A172 (cell line): ENCODE data around the gene METTL2B. TPM values are rescaled to one million over a fixed set of nuclear protein-coding genes. Genes with fewer than 3 reads are reported as not detected.

Experiments
- DNase-seq: peaks from one replicate; pipeline ENCODE4 v3.0.0-alpha.2; 2015; ENCODE audit warnings: low spot score
- total RNA-seq: library from RNA; depleted of rRNA; stranded (reverse); fragments of >200 nt; shearing (Covaris generic); gene quantifications from 2 replicates; pipeline ENCODE4 v1.2.3, GENCODE V29; 2014; rRNA removed

The METTL2B gene
- total RNA-seq: 37.6 and 46.4 TPM in 2 replicates

- DNase-seq: peak; percentile 90
These were observed at the start of gene METTL2B for GRCh38 chr7:128476402-128477335. Gene METTL2B, plus strand, starts transcription at chr7:128476748. Its CDS starts 18 bp downstream, at chr7:128476766.

- peak; percentile 42 for DNase-seq
These were observed 49.2 kb upstream of the METTL2B start for GRCh38 chr7:128427289-128427891.

GRCh38 chr7:128430207-128430606 is 46.3 kb upstream of the METTL2B start:
- no peak for DNase-seq

- no peak for DNase-seq
These were observed 45.3 kb upstream of the METTL2B start for GRCh38 chr7:128431221-128431620.

- no peak for DNase-seq
These were observed 44.8 kb upstream of the METTL2B start for GRCh38 chr7:128431754-128432153.

GRCh38 chr7:128434413-128435326 is 41.9 kb upstream of the METTL2B start:
- no peak for DNase-seq

GRCh38 chr7:128435327-128435686 is 41.2 kb upstream of the METTL2B start:
- DNase-seq: no peak

GRCh38 chr7:128437426-128438332 is 38.9 kb upstream of the METTL2B start:
- DNase-seq: no peak

- DNase-seq: no peak
These were observed 34.2 kb upstream of the METTL2B start for GRCh38 chr7:128442356-128442755.

- no peak for DNase-seq
These were observed 32.5 kb upstream of the METTL2B start for GRCh38 chr7:128443831-128444600.

GRCh38 chr7:128446306-128446705 is 30.2 kb upstream of the METTL2B start:
- no peak for DNase-seq

- DNase-seq: no peak
These were observed 28.5 kb upstream of the METTL2B start for GRCh38 chr7:128447941-128448564.

GRCh38 chr7:128448751-128449302 is 27.7 kb upstream of the METTL2B start:
- no peak for DNase-seq

GRCh38 chr7:128450409-128450808 is 26.1 kb upstream of the METTL2B start:
- no peak for DNase-seq

- DNase-seq: no peak
These were observed 25.6 kb upstream of the METTL2B start for GRCh38 chr7:128450913-128451312.

GRCh38 chr7:128452552-128452951 is 24.0 kb upstream of the METTL2B start:
- DNase-seq: no peak

GRCh38 chr7:128453836-128454804 is 22.4 kb upstream of the METTL2B start:
- no peak for DNase-seq
